GM12875 (cell line): ENCODE data around the gene HGS.

Experiments
- H3K4me3 ChIP-seq: one replicate; pipeline ENCODE4 v1.5.1; 2011; ENCODE audit warnings: low read depth, low read length, control low read depth
- TF ChIP-seq, protein P1 (sequence below): IDR thresholded peaks from 2 replicates; pipeline ENCODE4 v1.5.1; 2011; ENCODE audit warnings: low read depth, mild to moderate bottlenecking, control low read depth, inconsistent platforms, low read length, moderate library complexity, borderline replicate concordance; ENCODE audit not compliant: insufficient read depth

Gene HGS

DNA sequence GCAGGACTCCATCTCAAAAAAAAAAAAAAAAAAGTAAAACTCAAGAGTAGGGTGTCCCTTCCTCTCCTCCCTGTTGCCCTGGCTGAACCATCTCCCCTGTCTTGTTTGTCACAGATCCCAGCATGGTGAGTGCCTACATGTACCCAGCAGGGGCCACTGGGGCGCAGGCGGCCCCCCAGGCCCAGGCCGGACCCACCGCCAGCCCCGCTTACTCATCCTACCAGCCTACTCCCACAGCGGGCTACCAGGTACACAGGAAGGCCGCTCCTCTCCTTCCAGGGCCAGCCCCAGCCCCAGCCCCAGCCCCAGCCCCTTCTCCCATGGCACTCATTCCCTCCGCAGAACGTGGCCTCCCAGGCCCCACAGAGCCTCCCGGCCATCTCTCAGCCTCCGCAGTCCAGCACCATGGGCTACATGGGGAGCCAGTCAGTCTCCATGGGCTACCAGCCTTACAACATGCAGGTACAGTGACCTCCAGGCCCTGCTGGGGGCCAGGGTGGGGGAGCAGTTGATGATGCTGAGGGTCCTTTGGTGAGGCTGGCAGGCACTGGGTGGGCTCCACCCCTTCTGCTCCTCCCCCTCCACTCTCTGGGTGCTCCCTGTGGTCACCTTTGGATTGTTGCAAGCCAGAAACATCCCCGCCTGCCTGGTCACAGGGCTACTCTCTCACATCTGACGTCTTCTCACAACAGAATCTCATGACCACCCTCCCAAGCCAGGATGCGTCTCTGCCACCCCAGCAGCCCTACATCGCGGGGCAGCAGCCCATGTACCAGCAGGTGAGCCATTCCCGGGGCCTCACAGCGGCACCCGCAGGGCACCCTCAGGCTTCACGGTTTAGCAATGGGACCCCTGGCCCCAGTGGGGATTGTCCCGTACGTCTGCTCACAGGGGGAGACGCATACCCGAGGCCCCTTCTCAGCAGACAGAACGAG lies 16.8 kb downstream of the HGS start:
- TF ChIP-seq, protein P1, sequence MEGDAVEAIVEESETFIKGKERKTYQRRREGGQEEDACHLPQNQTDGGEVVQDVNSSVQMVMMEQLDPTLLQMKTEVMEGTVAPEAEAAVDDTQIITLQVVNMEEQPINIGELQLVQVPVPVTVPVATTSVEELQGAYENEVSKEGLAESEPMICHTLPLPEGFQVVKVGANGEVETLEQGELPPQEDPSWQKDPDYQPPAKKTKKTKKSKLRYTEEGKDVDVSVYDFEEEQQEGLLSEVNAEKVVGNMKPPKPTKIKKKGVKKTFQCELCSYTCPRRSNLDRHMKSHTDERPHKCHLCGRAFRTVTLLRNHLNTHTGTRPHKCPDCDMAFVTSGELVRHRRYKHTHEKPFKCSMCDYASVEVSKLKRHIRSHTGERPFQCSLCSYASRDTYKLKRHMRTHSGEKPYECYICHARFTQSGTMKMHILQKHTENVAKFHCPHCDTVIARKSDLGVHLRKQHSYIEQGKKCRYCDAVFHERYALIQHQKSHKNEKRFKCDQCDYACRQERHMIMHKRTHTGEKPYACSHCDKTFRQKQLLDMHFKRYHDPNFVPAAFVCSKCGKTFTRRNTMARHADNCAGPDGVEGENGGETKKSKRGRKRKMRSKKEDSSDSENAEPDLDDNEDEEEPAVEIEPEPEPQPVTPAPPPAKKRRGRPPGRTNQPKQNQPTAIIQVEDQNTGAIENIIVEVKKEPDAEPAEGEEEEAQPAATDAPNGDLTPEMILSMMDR: no peak
- no peak overlapping the region for H3K4me3 ChIP-seq

GRCh38 chr17:81701288-81702071 lies 17.7 kb downstream of the HGS start:
- peak overlapping the region; percentile 83 for H3K4me3 ChIP-seq
- TF ChIP-seq, protein P1: no peak

DNA sequence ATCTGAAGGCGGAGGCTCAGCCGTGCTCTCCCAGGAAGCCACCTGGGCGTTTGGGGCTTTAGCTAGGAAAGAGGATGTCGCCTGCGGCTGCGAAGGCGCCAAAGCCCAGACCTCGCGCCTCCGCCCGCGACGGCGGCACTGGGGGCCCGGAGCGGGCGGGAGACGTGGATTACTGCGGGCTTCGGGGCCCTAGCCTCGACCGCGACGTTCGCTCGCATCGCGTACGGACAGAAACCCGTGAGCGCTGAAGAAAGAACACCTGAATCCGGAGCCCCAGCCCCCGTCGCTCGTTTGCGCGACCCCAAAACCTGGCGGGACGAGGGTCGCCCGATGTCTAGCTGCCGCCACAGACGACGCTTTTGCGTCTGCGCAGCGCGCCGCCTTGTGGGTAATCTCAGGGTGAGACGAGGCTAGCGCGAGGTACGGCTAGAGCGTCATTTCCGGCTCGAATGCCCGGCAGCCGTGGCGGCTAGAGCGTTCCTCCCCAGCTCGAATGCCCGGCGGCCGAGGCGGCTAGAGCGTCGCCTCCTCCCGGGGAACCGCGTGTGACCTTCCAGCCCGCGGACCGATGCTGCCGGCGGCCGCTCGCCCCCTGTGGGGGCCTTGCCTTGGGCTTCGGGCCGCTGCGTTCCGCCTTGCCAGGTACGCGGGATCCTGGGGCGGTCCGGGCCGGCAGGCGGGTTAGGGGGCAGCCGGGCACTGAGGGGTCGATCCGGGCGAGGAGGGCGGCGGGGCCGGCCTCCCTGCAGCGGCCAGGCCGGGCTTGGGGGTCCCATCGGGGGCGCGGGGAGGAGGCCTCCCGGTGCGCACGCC lies 19.3 kb downstream of the HGS start, which contains the start of gene MRPL12:
TSS of gene MRPL12 (plus strand) at position 434 of the 813 bp plus-strand sequence. CDS start at position 569, 135 bp downstream.
- peak within 1 kb of the TSS; percentile 83 for H3K4me3 ChIP-seq
- TF ChIP-seq, protein P1: no peak

- TF ChIP-seq, protein P1: no peak
- H3K4me3 ChIP-seq: peak overlapping the region; percentile 83
Observed at GRCh38 chr17:81703747-81704654, 20.2 kb downstream of the HGS start.

- no peak overlapping the region for H3K4me3 ChIP-seq
- TF ChIP-seq, protein P1: no peak
Observed at GRCh38 chr17:81705518-81706231, 21.9 kb downstream of the HGS start.

DNA sequence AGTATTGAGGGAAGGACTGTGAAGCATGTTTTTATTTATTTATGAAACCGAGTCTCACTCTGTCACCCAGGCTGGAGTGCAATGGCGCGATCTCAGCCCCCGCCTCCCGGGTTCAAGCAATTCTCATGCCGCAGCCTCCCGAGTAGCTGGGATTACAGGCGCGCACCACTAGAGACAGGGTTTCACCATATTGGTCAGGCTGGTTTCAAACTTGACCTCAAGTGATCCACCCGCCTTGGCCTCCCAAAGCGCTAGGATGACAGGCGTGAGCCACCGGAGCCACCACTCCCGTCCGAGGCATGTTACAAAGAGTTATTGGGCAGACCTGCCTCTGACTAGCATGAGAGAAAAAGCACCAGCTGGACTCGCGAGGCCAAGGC lies 22.4 kb downstream of the HGS start:
- no peak overlapping the region for H3K4me3 ChIP-seq
- TF ChIP-seq, protein P1: no peak
